H7 (cell line): Measurements from ENCODE around the gene TK2. TPM values are rescaled to one million over a fixed set of nuclear protein-coding genes. Genes with fewer than 3 reads are reported as not detected.
"Not testable (repeated sequence)": the region's sequence is repeated elsewhere in the genome, so short reads cannot be mapped to it uniquely, and the experiment has no call there.

Experiments
- DNase-seq: peaks from one replicate; pipeline ENCODE4 v3.0.0; 2012
- H3K27me3 ChIP-seq: 2 replicates; pipeline ENCODE4 v1.6.0; 2011; ENCODE audit warnings: mild to moderate bottlenecking, low read length; ENCODE audit not compliant: control insufficient read depth, insufficient read depth
- H3K36me3 ChIP-seq: replicated peaks from 2 replicates; pipeline ENCODE4 v1.5.1; 2011; ENCODE audit warnings: low read length; ENCODE audit not compliant: control insufficient read depth, insufficient read depth
- H3K4me3 ChIP-seq: 2 replicates; pipeline ENCODE4 v1.5.1; 2011; ENCODE audit warnings: low read depth, mild to moderate bottlenecking, control low read depth, low read length, moderate library complexity; ENCODE audit not compliant: insufficient read depth
- total RNA-seq: library from RNA; depleted of rRNA; stranded (reverse); fragments of >200 nt; shearing (Covaris generic); gene quantifications from 2 replicates; pipeline ENCODE4 v1.2.3, GENCODE V29; 2014

Gene TK2
- total RNA-seq, 1 experiment from 2014 or later, result 7.9 TPM

DNA sequence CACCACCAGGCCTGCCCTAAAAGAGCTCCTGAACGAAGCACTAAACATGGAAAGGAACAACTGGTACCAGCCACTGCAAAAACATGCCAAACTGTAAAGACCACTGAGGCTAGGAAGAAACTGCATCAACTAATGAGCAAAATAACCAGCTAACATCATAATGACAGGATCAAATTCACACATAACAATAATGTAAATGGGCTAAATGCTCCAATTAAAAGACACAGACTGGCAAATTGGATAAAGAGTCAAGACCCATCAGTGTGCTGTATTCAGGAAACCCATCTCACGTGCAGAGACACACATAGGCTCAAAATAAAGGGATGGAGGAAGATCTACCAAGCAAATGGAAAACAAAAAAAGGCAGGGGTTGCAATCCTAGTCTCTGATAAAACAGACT lies 52.0 kb downstream of the TK2 start:
- not testable (repeated sequence) for H3K27me3 ChIP-seq, H3K4me3 ChIP-seq, H3K36me3 ChIP-seq, DNase-seq

- not testable (repeated sequence) for H3K36me3 ChIP-seq, DNase-seq, H3K4me3 ChIP-seq, H3K27me3 ChIP-seq
These were observed 53.7 kb downstream of the TK2 start for GRCh38 chr16:66496226-66496625.

DNA sequence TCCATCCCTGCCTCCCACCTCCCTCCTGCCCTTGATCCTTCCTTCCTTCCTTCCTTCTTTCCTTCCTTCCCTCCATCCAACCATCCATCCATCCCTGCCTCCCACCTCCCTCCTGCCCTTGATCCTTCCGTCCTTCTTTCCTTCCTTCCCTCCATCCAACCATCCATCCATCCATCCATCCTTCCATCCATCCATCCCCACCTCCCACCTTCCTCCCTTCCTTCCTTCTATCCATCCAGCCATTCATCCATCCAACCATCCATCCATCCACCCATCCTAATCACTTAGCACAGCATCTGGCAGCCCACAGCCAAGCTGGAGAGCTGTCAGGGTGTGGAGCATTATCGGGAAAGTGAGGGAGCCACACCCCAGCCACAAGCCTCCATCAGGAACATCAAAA lies 54.5 kb downstream of the TK2 start:
- Histone ChIP-seq H3K4me3 (no peak overlapping the region), H3K36me3 (no peaks in the 10 kb centered on the region), H3K27me3 (no peaks in the 10 kb centered on the region; the same call in 1 of the 2 replicates)
- DNase-seq, result no peak

DNA sequence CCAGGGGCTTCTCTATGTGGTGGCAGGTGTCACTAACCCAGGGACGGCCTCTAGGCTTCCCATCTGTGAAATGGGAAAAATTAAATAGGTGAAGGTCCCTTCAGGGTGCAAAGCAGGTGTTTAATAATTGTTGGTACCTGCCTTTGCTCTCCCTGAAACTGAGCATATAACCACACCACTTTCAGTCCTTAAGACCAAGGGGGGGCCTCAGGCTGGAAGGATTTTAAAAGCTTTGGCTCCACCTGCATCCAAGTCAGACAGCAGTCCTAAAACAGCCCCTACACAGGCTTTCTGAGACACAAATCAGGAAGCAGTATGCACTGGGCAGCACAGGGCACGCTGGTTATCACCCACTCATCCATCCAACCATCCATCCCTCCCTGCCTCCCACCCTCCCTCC lies 55.0 kb downstream of the TK2 start:
- Histone ChIP-seq H3K27me3 (no peaks in the 10 kb centered on the region; the same call in 1 of the 2 replicates), H3K4me3 (no peak overlapping the region), H3K36me3 (no peaks in the 10 kb centered on the region)
- DNase-seq, result no peak

DNA sequence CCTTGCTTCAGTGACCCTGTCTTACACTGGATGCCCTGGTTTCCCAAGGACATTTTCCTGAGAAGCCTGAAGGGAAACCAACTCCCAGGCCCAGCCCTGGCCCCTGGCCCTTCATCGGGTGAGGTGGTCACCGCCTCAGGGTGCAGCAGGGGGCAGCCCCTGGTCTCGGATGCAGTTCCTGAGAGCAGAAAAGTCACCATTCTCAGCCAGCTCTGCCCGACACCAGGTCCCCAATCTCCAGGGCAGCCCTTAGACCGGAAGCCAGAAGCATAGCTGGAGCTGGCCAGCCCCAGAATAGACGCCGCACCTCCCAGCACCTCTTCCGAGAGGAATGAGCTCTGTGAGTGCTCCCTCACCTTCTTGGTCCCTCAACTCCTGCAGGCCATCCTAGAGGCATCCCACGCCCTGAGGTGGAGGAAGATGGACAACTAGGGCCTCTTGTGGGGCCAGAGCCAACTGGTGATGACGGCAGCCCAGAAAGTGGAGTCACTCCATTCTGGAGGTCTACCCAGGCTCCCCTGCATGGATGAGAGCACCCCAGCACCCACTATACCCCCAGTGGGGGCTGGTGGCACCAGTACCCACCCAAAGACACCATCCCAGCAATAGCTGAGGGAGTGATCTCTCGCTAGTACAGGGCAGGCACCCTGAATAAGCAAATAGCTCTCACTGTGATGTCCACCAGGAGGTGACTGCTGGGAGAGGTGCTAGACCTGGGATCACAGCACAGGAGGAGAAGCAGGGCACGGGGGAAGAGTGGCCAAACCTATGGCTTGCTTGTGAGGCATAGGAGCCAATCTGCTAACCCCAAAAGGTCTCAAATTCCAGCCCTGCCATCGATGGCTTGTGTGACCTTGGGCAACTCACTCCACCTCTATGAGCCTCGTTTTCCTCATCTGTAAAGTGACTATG lies 56.2 kb downstream of the TK2 start:
- no peak for DNase-seq
- no peaks in the 10 kb centered on the region; the same call in 1 of the 2 replicates for H3K27me3 ChIP-seq
- H3K36me3 ChIP-seq, result no peaks in the 10 kb centered on the region
- H3K4me3 ChIP-seq, result no peak overlapping the region

GRCh38 chr16:66491716-66492064 lies 58.2 kb downstream of the TK2 start:
- Histone ChIP-seq H3K4me3 (no peak overlapping the region), H3K36me3 (no peaks in the 10 kb centered on the region), H3K27me3 (no peaks in the 10 kb centered on the region; the same call in 1 of the 2 replicates)
- DNase-seq, result no peak

- DNase-seq, result no peak
- Histone ChIP-seq H3K4me3 (no peak overlapping the region), H3K27me3 (no peaks in the 10 kb centered on the region; the same call in 1 of the 2 replicates), H3K36me3 (no peaks in the 10 kb centered on the region)
These were observed 58.9 kb downstream of the TK2 start for GRCh38 chr16:66490774-66491715.

- Histone ChIP-seq H3K27me3 (no peaks in the 10 kb centered on the region; the same call in 1 of the 2 replicates), H3K36me3 (no peaks in the 10 kb centered on the region), H3K4me3 (no peak overlapping the region)
- no peak for DNase-seq
These were observed 60.1 kb downstream of the TK2 start for GRCh38 chr16:66489818-66490217.

- no peak for DNase-seq
- Histone ChIP-seq H3K36me3 (no peaks in the 10 kb centered on the region), H3K4me3 (no peak overlapping the region), H3K27me3 (no peaks in the 10 kb centered on the region; the same call in 1 of the 2 replicates)
These were observed 60.5 kb downstream of the TK2 start for GRCh38 chr16:66489385-66489784.

DNA sequence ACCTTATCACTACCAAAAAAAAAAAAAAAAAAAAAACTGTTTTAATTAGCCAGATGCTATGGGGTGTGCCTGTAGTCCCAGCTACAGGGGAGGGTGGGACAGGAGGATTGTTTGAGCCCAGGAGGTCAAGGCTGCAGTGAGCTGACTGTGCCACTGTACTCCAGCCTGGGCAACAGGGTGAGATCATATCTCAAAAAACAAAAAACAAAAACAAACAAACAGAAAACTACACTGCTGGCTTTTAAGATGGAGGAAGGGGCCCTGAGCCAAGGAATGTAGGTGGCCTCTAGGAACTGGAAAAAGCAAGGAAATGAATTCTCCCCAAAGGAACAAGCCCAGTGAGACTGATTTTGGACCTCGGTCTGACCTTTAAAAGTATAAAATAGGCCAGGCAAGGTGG lies 61.4 kb downstream of the TK2 start:
- no peak for DNase-seq
- Histone ChIP-seq H3K4me3 (no peak overlapping the region), H3K27me3 (no peaks in the 10 kb centered on the region), H3K36me3 (no peaks in the 10 kb centered on the region)

DNA sequence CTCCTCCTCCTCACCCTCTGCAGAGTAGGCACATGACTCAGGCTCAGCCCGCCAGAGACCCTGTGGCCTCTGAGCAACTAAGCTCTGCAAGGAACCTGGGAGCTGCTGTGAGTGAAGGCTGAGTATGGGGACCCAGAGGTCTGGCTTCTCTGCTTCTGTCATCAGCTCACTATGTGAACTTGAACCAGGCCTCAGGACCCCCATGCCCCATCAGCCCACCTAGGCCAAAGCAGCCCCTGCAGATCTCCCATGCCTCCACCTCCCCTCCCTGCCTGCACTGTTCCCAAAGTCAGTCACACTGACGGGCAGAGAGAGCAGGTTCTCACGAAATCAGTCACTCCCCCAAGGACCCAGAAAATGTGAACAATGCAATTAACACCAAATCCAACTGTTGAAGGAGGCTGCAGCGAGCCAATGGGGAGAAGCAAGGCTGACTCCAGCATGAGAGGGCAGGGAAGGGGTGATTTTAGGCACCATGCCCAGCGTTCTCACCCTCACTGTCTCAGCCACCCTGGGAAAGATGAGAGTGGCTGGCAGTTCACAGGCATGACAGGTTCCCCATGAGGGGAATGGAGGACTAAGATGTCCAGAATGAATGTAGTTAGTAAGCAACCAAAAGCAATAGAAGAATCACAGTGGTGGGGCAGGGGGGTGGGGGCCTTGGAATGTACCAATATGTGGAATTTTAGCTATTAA lies 62.2 kb downstream of the TK2 start:
- H3K27me3 ChIP-seq, result no peaks in the 10 kb centered on the region
- DNase-seq, result no peak
- H3K36me3 ChIP-seq, result no peaks in the 10 kb centered on the region
- no peak overlapping the region for H3K4me3 ChIP-seq

- no peak for DNase-seq
- Histone ChIP-seq H3K4me3 (no peak overlapping the region), H3K36me3 (no peaks in the 10 kb centered on the region), H3K27me3 (no peaks in the 10 kb centered on the region)
These were observed 62.9 kb downstream of the TK2 start for GRCh38 chr16:66486773-66487579.

DNA sequence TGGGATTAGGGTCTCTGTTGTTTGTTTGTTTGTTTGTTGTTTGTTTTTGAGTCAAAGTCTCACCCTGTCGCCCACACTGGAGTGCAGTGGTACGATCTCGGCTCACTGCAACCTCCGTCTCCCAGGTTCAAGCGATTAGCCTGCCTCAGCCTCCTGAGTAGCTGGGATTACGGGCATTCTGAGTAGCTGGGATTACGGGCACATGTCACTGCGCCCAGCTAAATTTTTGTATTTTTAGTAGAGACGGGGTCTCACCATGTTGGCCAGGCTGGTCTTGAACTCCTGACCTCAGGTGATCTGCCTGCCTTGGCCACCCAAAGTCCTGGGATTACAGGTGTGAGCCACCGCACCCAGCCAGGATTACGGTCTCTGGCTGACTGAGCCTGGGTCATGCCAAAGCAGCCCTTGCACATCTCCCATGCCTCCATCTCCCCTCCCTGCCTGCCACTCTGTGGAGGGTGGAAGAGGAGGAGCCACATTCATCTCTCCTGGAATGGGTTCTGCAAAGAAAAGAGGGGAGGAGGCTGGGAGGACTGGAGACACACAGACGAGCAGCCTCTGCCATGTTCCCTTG lies 63.6 kb downstream of the TK2 start:
- Histone ChIP-seq H3K36me3 (no peaks in the 10 kb centered on the region), H3K4me3 (no peak overlapping the region), H3K27me3 (no peaks in the 10 kb centered on the region)
- no peak for DNase-seq
